GM19239 (cell line): ENCODE measurements around the gene PDZRN4.
"Not testable (repeated sequence)": the region's sequence is repeated elsewhere in the genome, so short reads cannot be mapped to it uniquely, and the experiment has no call there.

Experiments
- DNase-seq: peaks from one replicate; pipeline ENCODE4 v3.0.0; 2011; ENCODE audit warnings: low spot score; ENCODE audit not compliant: insufficient read length
- FAIRE-seq: peaks from 2 replicates; lab custom pipeline; 2011; peaks lifted over from hg19 to GRCh38; lab: Jason Lieb, UNC

PDZRN4 gene

GRCh38 chr12:41532072-41532471 is 344.0 kb downstream of the PDZRN4 start:
- FAIRE-seq, result no peak
- no peak for DNase-seq

GRCh38 chr12:41536813-41537490 is 348.8 kb downstream of the PDZRN4 start:
- DNase-seq, result no peak
- FAIRE-seq, result no peak

DNA sequence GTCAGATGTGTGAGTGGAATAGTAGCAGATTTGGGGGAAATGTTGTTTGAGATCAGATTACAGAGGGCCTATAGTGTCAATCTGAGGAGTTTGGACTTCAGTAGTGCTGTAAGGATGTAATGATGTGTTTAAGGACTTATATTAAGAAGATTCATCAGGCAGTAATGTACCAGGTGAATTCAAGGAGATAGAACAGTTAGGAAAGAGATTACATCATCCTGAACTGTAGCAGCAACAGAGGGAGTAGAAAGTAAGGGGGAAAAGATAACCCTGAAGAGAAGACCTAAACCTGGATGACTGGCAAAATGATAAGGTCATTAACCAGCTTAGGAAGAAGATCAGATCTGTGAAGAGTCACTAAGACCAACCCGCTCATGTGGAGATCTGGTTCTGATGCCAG is 349.4 kb downstream of the PDZRN4 start:
- no peak for FAIRE-seq

DNA sequence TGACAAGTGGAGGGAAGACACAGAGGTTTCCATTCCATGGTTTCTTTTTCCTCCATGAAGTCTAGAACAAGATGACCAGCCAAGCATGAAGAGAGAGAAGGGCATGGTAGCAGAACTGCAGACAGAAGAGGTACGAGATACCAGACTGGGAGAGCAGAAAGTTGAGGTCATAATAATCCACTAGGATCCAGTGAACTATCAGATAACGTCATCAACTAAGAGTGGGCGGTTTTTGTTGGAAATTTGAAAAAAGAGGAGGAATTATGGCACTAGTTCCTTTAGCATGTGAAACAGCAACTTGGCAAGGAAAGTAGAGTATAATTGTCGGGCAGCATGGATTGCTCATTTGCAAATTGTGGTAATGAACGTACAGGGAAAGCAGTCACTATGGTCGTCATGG is 357.6 kb downstream of the PDZRN4 start:
- DNase-seq (no peak), FAIRE-seq (no peak)

More for the DNA sequence above, 349.4 kb downstream of the PDZRN4 start:
- DNase-seq, result no peak

GRCh38 chr12:41547071-41547470 is 359.0 kb downstream of the PDZRN4 start:
- not testable (repeated sequence) for DNase-seq, FAIRE-seq

DNA sequence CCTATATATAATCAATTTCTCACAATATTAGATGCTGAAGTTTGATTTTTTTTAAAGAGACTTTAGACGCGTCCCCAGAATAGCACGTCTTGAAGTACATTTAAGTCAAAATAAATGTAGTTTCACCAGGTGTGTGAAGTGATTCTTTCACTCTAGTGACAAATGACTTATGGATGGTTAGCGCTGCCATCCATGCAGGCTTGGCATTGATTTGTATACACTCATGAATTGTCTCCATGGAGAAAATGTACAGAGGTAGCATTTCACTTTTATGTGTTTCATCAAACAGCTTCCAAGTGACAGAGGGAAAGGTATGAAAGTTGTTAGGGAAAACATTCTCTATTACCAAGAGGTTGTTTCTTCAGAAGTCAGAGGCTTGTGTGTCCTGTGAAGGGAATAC is 360.8 kb downstream of the PDZRN4 start:
- DNase-seq, result no peak
- FAIRE-seq, result no peak

DNA sequence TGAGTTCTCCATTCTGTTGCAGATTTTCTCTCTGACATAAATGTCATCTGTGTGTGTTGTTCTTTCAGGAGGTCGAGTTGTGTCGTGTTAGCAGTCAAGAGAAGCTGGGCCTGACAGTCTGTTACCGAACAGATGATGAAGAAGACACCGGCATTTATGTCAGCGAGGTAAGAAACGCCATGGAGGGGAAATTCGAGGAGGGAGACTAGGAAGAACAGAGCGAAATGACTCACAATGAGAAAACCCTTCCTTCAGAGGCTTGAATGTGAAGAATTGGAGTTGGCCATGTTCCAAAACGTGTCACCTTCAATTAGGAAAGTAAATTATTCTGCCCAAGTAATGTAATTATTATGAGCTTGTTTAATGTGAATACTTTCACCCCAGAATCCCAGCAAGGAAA is 364.5 kb downstream of the PDZRN4 start:
- no peak for FAIRE-seq
- no peak for DNase-seq

DNA sequence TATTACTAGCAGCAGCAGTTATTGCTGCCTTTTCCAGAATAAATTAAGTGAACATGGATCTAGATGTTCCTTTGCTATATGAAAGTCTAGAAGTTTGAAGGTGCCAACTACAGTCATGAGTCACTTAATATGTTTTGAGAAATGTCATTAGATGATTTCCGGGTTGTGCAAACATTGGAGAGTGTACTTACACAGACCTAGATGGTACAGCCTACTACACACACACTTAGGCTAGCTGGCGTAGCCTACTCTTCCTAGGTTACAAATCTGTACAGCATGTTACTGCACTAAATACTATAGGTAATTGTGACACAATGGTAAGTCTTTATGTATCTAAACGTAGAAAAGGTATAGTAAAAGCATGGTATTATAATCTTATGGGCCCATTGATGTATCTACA is 368.1 kb downstream of the PDZRN4 start:
- no peak for DNase-seq
- FAIRE-seq, result no peak

DNA sequence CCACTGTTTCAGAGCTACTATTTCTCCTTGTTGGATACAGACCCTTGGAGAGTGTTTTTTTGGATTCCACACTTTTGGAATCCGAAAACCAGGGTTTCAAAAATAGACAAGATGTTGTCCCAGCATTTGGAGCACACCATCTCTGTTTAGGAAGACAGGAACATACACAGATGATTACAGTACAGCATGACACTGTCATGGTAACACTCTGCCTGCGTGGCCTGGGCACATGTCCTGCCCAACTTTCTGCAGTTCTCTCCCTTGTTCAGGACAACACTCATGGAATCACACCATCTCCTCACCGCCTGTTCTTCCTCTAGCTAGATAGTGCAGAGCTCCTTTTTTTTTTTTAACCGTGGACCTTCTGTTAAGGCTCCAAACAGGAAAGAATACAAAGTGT is 369.2 kb downstream of the PDZRN4 start:
- FAIRE-seq (no peak), DNase-seq (no peak)

- DNase-seq, result no peak
- no peak for FAIRE-seq
These were observed 370.6 kb downstream of the PDZRN4 start for GRCh38 chr12:41558671-41559070.

DNA sequence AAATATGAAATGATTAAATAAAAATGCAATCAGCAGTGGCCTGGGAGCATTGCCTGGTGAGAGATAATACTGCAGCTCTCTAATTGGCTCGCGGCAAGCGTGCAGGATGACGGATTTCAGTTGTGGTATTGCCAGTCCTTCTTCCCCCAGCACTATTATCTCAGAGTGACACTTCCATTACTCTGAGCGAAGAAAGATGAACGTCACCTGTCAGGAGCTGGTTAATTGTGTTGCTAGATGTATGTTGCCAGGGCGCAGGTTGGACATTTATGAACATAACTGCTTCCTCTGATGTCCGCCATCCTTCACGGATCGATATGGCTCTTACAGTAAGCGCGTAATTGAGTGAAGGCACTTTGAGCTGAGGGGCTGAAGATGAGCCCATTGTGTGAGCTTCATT is 374.9 kb downstream of the PDZRN4 start:
- FAIRE-seq (no peak), DNase-seq (no peak)

GRCh38 chr12:41564816-41565215 is 376.7 kb downstream of the PDZRN4 start:
- FAIRE-seq, result no peak

DNA sequence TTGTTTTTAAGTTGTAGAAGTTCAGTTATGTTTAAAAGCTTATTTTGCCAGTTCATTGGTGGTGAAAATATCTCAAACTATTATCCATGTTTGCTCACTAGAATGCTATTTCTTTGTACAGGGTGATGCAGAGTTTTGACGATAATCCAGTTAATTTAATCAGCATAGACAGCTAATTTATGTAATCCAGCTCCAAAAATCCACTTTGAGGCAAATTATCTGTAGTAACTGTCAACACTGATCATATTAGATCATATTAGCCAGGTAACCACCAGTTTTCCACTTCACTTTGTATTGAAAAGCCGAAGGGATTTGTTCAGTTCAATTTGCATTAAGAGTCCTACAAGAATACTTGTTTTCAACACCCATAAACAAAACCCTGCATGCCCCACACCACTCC is 378.6 kb downstream of the PDZRN4 start:
- DNase-seq (no peak), FAIRE-seq (no peak)

More at GRCh38 chr12:41564816-41565215, 376.7 kb downstream of the PDZRN4 start:
- no peak for DNase-seq

DNA sequence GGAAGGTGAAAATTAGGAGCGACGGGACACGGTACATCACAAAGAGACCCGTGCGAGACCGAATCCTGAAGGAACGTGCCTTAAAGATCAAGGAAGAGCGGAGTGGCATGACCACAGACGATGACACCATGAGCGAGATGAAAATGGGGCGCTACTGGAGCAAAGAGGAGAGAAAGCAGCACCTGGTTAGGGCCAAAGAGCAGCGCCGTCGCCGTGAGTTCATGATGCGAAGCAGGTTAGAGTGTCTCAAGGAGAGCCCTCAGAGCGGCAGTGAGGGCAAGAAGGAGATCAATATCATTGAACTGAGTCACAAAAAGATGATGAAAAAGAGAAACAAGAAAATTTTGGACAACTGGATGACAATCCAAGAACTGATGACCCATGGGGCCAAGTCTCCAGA is 385.3 kb downstream of the PDZRN4 start:
- FAIRE-seq, result no peak
- no peak for DNase-seq

- no peak for FAIRE-seq
- DNase-seq, result no peak
These were observed 388.8 kb downstream of the PDZRN4 start for GRCh38 chr12:41576925-41577324.

- DNase-seq (no peak), FAIRE-seq (no peak)
These were observed 389.9 kb downstream of the PDZRN4 start for GRCh38 chr12:41577995-41578394.

DNA sequence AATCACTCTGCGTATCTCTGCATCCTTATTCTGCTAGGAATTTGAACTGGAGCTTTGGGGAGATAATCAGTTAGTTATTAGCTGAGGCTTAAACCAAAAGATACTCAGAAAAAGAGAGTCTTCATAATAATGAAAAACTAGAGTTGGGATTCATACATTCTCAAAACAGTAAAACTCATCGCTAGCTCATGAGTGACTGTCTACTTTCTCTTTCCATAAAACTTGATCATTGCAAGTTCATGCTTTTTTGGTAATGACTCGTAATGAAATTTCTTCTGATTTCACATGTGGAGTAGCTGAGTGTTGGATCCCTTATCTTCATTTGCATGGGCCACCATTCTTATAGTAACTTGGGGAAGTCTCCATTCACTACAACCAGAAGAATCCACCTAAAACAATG is 397.7 kb downstream of the PDZRN4 start:
- no peak for FAIRE-seq

DNA sequence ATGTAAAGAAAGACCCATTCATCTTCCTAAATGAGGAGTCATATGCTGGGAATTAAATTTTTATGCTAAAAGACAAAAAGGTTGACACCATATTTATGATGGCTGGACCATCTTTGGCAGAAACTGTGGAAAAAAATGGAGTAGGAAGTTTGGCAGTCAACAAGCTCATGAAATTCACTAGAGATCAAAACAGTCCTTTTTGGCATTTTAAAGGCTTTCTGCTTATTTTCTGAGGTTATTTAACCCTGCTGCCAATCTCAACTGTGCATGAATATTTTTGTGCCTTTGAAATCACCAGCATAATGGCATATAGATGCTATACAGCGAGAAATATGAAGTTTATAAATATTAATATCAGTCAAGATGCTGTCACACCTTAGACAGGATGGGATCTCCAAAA is 399.5 kb downstream of the PDZRN4 start:
- FAIRE-seq (no peak), DNase-seq (no peak)

More for the DNA sequence above, 397.7 kb downstream of the PDZRN4 start:
- no peak for DNase-seq

GRCh38 chr12:41589878-41590277 is 401.8 kb downstream of the PDZRN4 start:
- DNase-seq, result no peak
- FAIRE-seq, result no peak

DNA sequence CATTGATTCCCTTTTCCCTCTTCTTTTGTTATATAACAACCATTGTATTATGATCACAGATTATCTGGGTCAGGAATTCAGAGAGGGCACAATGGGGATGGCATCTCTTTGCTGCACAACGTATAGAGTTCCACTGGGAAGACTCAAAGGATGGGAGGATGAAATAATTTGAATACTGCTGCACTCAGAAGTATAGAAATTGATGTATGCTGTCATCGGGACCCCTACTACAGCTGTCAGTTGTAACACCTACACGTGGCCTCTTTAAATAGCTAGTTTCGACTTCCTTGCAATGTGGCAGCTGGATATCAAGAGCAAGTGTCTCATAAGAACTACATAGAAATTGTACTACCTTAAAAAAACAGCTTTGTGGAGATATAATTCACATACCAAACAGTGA is 408.1 kb downstream of the PDZRN4 start:
- DNase-seq (no peak), FAIRE-seq (no peak)

- FAIRE-seq (no peak), DNase-seq (no peak)
These were observed 416.7 kb downstream of the PDZRN4 start for GRCh38 chr12:41604830-41605229.

DNA sequence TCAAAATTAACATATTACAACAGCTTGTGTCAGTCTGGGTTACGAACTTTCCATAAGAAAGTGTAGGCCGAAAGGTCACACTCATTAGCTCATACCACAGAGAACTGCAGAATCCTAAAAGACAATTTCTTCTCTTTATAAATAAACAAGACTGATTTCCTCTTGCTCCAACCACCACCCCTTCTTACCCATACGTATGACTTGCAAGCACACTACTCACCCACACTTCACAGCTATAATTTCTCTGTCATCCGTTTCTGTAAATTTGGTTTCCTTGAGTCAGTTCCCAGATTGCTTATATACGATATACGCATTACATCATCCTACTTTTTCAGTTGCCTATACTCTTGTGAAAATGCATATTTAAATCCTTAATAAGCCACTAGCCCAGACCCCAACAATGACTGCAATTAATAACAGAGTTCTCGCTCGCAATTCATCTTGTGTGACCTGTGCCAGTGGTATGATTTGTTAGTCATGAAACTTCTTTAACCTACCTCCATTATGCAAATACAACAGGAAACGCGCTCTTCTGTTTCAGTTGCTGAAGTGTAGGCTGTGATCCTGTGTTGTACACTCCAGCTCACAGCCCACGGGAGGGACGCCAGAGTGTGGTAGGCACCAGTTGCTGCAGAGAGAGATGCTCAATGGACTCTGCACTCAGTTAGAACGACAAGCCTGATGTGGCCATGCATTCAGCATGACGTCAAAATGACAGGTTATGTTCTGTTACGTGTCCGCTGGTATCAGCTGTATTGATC is 417.6 kb downstream of the PDZRN4 start:
- FAIRE-seq (no peak), DNase-seq (no peak)
